Breast epithelium (tissue), 4 donors: ENCODE data around the gene RTN4R. TPM values are rescaled to one million over a fixed set of nuclear protein-coding genes. Genes with fewer than 3 reads are reported as not detected.

ENCODE experiments used
- DNase-seq, 2 donors: peaks; one replicate each; pipeline ENCODE4 v3.0.0-alpha.2; 2019; ENCODE audit warnings: low spot score in 2 of 2
- H3K27ac ChIP-seq, 2 donors: fragments of 200-600 bp; sonication (generic) in 1 of 2; one replicate each; pipeline ENCODE4 v1.5.1; 2016 to 2019; ENCODE audit warnings: mild to moderate bottlenecking in 1 of 2
- H3K27me3 ChIP-seq, 2 donors: fragments of 200-600 bp; sonication (generic) in 1 of 2; one replicate each; pipeline versions ENCODE4 v1.5.1 to v1.6.0; 2017 to 2019; ENCODE audit warnings: control low read depth in 1 of 2, mild to moderate bottlenecking in 1 of 2
- H3K36me3 ChIP-seq: fragments of 200-600 bp; one replicate; pipeline ENCODE4 v1.5.1; 2019
- H3K4me1 ChIP-seq, 2 donors: fragments of 200-600 bp; sonication (generic); one replicate each; pipeline ENCODE4 v1.5.1; 2016 to 2019; ENCODE audit warnings: control low read depth in 1 of 2
- H3K4me3 ChIP-seq, 3 donors: fragments of 200-600 bp; sonication (generic); 1 replicate in 2 of 3; 2 replicates in 1 of 3; pipeline ENCODE4 v1.5.1; 2016 to 2019; ENCODE audit warnings: mild to moderate bottlenecking in 3 of 3, moderate library complexity in 2 of 3
- H3K9me3 ChIP-seq, 2 donors: fragments of 200-600 bp; sonication (generic) in 1 of 2; one replicate each; pipeline ENCODE4 v1.5.1; 2016 to 2019; ENCODE audit warnings: control low read depth in 1 of 2
- POLR2A ChIP-seq: fragments of 450-650 bp; IDR thresholded peaks from one replicate; pipeline ENCODE4 v1.6.1; 2016; ENCODE audit warnings: antibody characterized with exemption, mild to moderate bottlenecking, moderate library complexity
- POLR2AphosphoS5 ChIP-seq, 3 donors: sonication (generic); formaldehyde crosslinking; IDR thresholded peaks; one replicate each; pipeline ENCODE4 v1.6.1; 2017; ENCODE audit warnings: antibody characterized with exemption in 3 of 3
- intact Hi-C: fragments of 100-400 bp; cut with DNase I; formaldehyde crosslinking; loops from one replicate; pipeline ENCODE4 v1.15.1; 2023; ENCODE audit warnings: low total_unique reads
- total RNA-seq, 3 donors: library from RNA; depleted of rRNA; stranded (reverse); fragments of >200 nt; gene quantifications; one replicate each; pipeline ENCODE4 v1.1.0, GENCODE V29; 2016
- TF ChIP-seq, protein P1 (sequence below), 3 donors: fragments of 450-650 bp; IDR thresholded peaks; one replicate each; pipeline ENCODE4 v1.5.1; 2016 to 2017; ENCODE audit warnings: antibody characterized with exemption in 3 of 3, mild to moderate bottlenecking in 3 of 3, moderate library complexity in 3 of 3

RTN4R gene
- total RNA-seq, 3 donors from 2014 or later: 0.48 to 2.0 (median 1.9) TPM

DNA sequence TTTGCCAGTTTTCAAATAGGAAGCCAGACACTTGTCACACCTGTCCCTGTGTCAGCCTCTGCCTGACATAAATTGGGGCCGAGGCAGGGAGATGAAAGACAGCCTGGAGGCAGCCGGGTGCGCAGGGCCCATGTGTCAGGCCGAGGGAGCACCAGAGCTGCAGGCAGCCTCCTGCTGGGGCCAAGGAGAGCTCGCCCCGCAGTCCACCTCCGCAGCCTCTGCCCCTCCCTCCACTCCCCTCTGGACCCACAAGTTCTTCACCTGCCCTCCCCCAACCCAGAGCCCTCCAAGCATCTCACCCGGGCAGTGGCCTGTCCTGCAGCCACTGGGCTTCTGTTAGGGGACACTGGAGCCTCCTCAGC is 8.8 kb downstream of the RTN4R start:
- intact Hi-C loops: no loop called here
- TF ChIP-seq, protein P1, sequence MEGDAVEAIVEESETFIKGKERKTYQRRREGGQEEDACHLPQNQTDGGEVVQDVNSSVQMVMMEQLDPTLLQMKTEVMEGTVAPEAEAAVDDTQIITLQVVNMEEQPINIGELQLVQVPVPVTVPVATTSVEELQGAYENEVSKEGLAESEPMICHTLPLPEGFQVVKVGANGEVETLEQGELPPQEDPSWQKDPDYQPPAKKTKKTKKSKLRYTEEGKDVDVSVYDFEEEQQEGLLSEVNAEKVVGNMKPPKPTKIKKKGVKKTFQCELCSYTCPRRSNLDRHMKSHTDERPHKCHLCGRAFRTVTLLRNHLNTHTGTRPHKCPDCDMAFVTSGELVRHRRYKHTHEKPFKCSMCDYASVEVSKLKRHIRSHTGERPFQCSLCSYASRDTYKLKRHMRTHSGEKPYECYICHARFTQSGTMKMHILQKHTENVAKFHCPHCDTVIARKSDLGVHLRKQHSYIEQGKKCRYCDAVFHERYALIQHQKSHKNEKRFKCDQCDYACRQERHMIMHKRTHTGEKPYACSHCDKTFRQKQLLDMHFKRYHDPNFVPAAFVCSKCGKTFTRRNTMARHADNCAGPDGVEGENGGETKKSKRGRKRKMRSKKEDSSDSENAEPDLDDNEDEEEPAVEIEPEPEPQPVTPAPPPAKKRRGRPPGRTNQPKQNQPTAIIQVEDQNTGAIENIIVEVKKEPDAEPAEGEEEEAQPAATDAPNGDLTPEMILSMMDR (IDR thresholded peaks at IDR 0.05): no peak
- TF ChIP-seq POLR2A (no peak), POLR2AphosphoS5 (IDR thresholded peaks at IDR 0.05) (no peak)
- DNase-seq: no peak
- Histone ChIP-seq H3K36me3 (no peaks in the 10 kb centered on the region), H3K4me3 (no peak overlapping the region), H3K27me3 (no peaks in the 10 kb centered on the region), H3K9me3 (no peaks in the 10 kb centered on the region), H3K4me1 (no peaks in the 10 kb centered on the region), H3K27ac (no peak overlapping the region)

- no peak overlapping the region for H3K27ac ChIP-seq
- no peaks in the 10 kb centered on the region for H3K4me1 ChIP-seq
- no peaks in the 10 kb centered on the region for H3K9me3 ChIP-seq
- DNase-seq: no peak
- no peaks in the 10 kb centered on the region for H3K27me3 ChIP-seq
- TF ChIP-seq, protein P1 (IDR thresholded peaks at IDR 0.05): no peak
- TF ChIP-seq POLR2AphosphoS5 (IDR thresholded peaks at IDR 0.05): no peak
- TF ChIP-seq POLR2A: no peak
- intact Hi-C loops: no loop called here
- H3K4me3 ChIP-seq: no peak overlapping the region
- no peaks in the 10 kb centered on the region for H3K36me3 ChIP-seq
These were observed 9.4 kb downstream of the RTN4R start for GRCh38 chr22:20258584-20259326.

- intact Hi-C loops: no loop called here
- Histone ChIP-seq H3K9me3 (no peaks in the 10 kb centered on the region), H3K27ac (no peak overlapping the region), H3K27me3 (no peaks in the 10 kb centered on the region), H3K4me3 (no peak overlapping the region), H3K36me3 (no peaks in the 10 kb centered on the region), H3K4me1 (no peaks in the 10 kb centered on the region)
- TF ChIP-seq, protein P1 (IDR thresholded peaks at IDR 0.05): no peak
- no peak for TF ChIP-seq POLR2AphosphoS5 (IDR thresholded peaks at IDR 0.05)
- no peak for TF ChIP-seq POLR2A
- no peak for DNase-seq
These were observed 10.2 kb downstream of the RTN4R start for GRCh38 chr22:20258021-20258299.

GRCh38 chr22:20257212-20258020 is 10.7 kb downstream of the RTN4R start:
- Histone ChIP-seq H3K4me1 (no peaks in the 10 kb centered on the region), H3K9me3 (no peaks in the 10 kb centered on the region), H3K4me3 (no peak overlapping the region), H3K27me3 (no peaks in the 10 kb centered on the region), H3K27ac (no peak overlapping the region), H3K36me3 (no peaks in the 10 kb centered on the region)
- DNase-seq: no peak
- TF ChIP-seq POLR2A (no peak), POLR2AphosphoS5 (IDR thresholded peaks at IDR 0.05) (no peak)
- TF ChIP-seq, protein P1 (IDR thresholded peaks at IDR 0.05): no peak
- intact Hi-C loops: no loop called here

DNA sequence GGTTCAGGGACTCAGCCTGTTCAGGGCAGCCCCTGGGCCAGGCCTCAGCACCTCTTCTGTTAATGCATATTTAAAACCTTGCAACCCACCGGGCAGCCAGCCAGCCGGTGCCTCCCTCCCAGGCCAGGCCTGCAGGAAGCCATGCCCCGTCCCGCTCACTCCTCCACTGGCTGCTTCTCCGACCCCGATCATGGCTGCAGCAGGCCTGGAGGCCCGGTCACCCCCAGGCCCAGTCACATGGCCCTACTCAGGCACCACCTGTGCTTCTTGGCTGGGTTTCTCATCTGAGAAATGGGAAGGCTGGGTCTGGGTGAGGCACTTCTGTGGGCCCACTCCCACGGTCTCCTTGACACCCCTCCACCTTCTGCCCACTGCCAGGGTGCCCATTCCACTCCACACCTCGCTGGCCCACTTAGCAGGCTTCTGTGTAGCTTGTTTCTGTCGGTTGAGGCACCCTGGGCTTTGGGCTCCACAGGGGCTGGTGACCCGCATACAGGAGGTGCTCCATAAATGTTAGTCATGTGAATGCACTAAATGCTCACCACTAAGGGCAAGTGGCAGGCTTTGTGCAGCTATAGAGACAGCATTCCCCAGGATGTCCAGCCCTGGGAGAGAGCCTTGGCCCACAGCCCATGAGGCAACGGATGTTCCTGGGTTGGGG is 11.4 kb downstream of the RTN4R start:
- no peak for DNase-seq
- Histone ChIP-seq H3K9me3 (no peaks in the 10 kb centered on the region), H3K4me1 (no peaks in the 10 kb centered on the region), H3K36me3 (no peaks in the 10 kb centered on the region), H3K27ac (no peak overlapping the region), H3K4me3 (no peak overlapping the region), H3K27me3 (no peaks in the 10 kb centered on the region)
- TF ChIP-seq POLR2AphosphoS5 (IDR thresholded peaks at IDR 0.05) (no peak), POLR2A (no peak)
- TF ChIP-seq, protein P1 (IDR thresholded peaks at IDR 0.05): no peak
- intact Hi-C loops: no loop called here
